GM23248 (cell line): ENCODE data around the gene NTNG1.

Experiments
- EZH2 ChIP-seq: fragments of 200-600 bp; sonication (generic); IDR thresholded peaks from 2 replicates; pipeline ENCODE4 v1.6.1; 2018; ENCODE audit warnings: antibody characterized with exemption, mild to moderate bottlenecking; ENCODE audit not compliant: insufficient read depth, poor library complexity, severe bottlenecking
- EZH2phosphoT487 ChIP-seq: fragments of 200-600 bp; sonication (generic); IDR thresholded peaks from 2 replicates; pipeline ENCODE4 v1.6.1; 2018; ENCODE audit warnings: antibody characterized with exemption, moderate library complexity, mild to moderate bottlenecking, low read depth; ENCODE audit not compliant: insufficient read depth

DNA sequence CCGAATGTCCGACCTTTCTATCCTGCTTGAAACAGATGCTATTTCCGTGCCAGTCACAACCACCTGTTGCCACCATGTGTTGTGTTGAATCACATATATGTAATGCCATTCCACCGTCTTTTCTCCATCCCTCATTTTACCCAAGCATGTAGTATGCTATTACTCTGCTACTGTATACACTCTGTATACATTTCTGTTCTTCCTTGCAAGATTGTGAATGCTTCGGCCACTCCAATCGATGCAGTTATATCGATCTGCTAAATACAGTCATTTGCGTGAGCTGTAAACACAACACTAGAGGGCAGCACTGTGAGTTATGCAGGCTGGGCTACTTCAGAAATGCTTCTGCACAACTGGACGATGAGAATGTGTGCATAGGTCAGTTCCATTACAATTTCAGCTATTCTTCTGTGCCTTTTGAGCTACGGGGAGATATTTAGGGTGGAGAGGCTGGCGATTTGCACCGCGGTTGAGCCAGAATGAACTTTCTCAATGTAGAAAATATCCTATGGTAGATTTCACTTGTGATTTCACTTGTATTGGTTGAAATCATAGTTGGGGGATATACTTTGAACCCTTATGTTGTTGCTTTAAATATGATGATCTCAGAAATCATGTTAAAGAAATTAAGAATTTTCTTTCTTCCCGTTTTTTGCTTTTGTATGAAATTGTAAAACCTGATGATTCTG, 289.8 kb downstream of the NTNG1 start:
- no peak for TF ChIP-seq EZH2
- no peak for TF ChIP-seq EZH2phosphoT487
